Endodermal cell (in vitro differentiated cells): ENCODE measurements around the gene DERL2. TPM values are rescaled to one million over a fixed set of nuclear protein-coding genes. Genes with fewer than 3 reads are reported as not detected.

Experiments used
- DNase-seq: peaks from one replicate; pipeline ENCODE4 v3.0.0-alpha.2; 2017
- H3K27ac ChIP-seq: 2 replicates; pipeline ENCODE4 v1.5.1; 2013; ENCODE audit warnings: mild to moderate bottlenecking, low read depth, low read length, moderate library complexity
- H3K27me3 ChIP-seq: 2 replicates; pipeline ENCODE4 v1.6.1; 2013; ENCODE audit warnings: mild to moderate bottlenecking, low read length, moderate library complexity; ENCODE audit not compliant: insufficient read depth, control insufficient read depth, poor library complexity, severe bottlenecking
- H3K36me3 ChIP-seq: 2 replicates; pipeline ENCODE4 v1.7.0; 2013; ENCODE audit warnings: mild to moderate bottlenecking, low read length, moderate library complexity; ENCODE audit not compliant: control insufficient read depth, insufficient read depth
- H3K4me1 ChIP-seq: one replicate; pipeline ENCODE4 v1.7.0; 2013; ENCODE audit warnings: low read length; ENCODE audit not compliant: control insufficient read depth, insufficient read depth
- H3K4me3 ChIP-seq: 2 replicates; pipeline ENCODE4 v1.5.1; 2013; ENCODE audit warnings: mild to moderate bottlenecking, low read length, moderate library complexity
- H3K9ac ChIP-seq: 2 replicates; pipeline ENCODE4 v1.6.1; 2013; ENCODE audit warnings: mild to moderate bottlenecking, low read length, moderate library complexity; ENCODE audit not compliant: poor library complexity, severe bottlenecking; ENCODE audit errors: extremely low read depth
- H3K9me3 ChIP-seq: 2 replicates; pipeline ENCODE4 v1.6.1; 2013; ENCODE audit warnings: mild to moderate bottlenecking, low read length, moderate library complexity; ENCODE audit not compliant: control insufficient read depth
- H3K27ac Mint-ChIP-seq: 2 replicates; pipeline ENCODE4 v1.8.0; 2020; ENCODE audit warnings: mixed read lengths
- H3K27me3 Mint-ChIP-seq: 2 replicates; pipeline ENCODE4 v1.8.0; 2021; ENCODE audit warnings: mild to moderate bottlenecking, mixed read lengths; ENCODE audit not compliant: insufficient read depth
- H3K36me3 Mint-ChIP-seq: 2 replicates; pipeline ENCODE4 v1.8.0; 2020; ENCODE audit warnings: low read depth, mixed read lengths
- H3K4me1 Mint-ChIP-seq: 2 replicates; pipeline ENCODE4 v1.8.0; 2020; ENCODE audit warnings: mixed read lengths
- H3K4me3 Mint-ChIP-seq: 2 replicates; pipeline ENCODE4 v1.8.0; 2020; ENCODE audit warnings: mild to moderate bottlenecking, moderate library complexity, mixed read lengths
- H3K9me3 Mint-ChIP-seq: 2 replicates; pipeline ENCODE4 v1.8.0; 2020; ENCODE audit warnings: mild to moderate bottlenecking, mixed read lengths
- CTCF ChIP-seq: fragments of 200-600 bp; sonication (generic); conservative IDR thresholded peaks from 2 replicates; pipeline ENCODE4 v1.5.0; 2021; ENCODE audit warnings: antibody characterized with exemption, mild to moderate bottlenecking
- WGBS, 2 experiments: methylation state at CpG; one replicate each; pipeline versions ENCODE4 v1.1.5 to v1.1.7; 2013; ENCODE audit warnings: missing lambda C conversion rate in 2 of 2, mixed read lengths in 1 of 2; ENCODE audit not compliant: insufficient coverage in 1 of 2, insufficient read length in 1 of 2; 5-methylcytosine and 5-hydroxymethylcytosine counted together
- total RNA-seq, 2 donors: library from RNA; stranded (reverse); fragmentation: NEBNext Ultra II Directional in 1 of 2; extraction: Animal tissue kit (Norgen Biotek cat#: 25700) in 1 of 2; gene quantifications; 2 replicates in 1 of 2; 3 replicates in 1 of 2; pipeline ENCODE4 v1.2.1, GENCODE V29; 2021

The DERL2 gene
- total RNA-seq, 2 donors from 2014 or later, result 68.0 to 75.1 TPM

- Histone ChIP-seq H3K9me3 (peaks cover 15% of the 10 kb centered on the region), H3K4me1 (no peaks in the 10 kb centered on the region), H3K27ac (no peak overlapping the region), H3K4me3 (no peak overlapping the region), H3K36me3 (peaks cover 71% of the 10 kb centered on the region), H3K9ac (no peak overlapping the region), H3K27me3 (no peaks in the 10 kb centered on the region)
- Mint-ChIP-seq H3K9me3 (peaks cover 19% of the 10 kb centered on the region), H3K27ac (no peak overlapping the region), H3K36me3 (peaks cover 58% of the 10 kb centered on the region), H3K4me1 (no peaks in the 10 kb centered on the region), H3K4me3 (no peak overlapping the region), H3K27me3 (no peaks in the 10 kb centered on the region)
- no peak for DNase-seq
- WGBS, 2 experiments, result 93 to 100% methylated on average over 2 of the region's 2 CpGs
- TF ChIP-seq CTCF, result no peak
Measured at GRCh38 chr17:5473906-5474305, 12.1 kb downstream of the DERL2 start.

GRCh38 chr17:5472511-5472910, 13.5 kb downstream of the DERL2 start:
- Mint-ChIP-seq H3K27ac (no peak overlapping the region), H3K27me3 (no peaks in the 10 kb centered on the region), H3K4me3 (no peak overlapping the region), H3K9me3 (peaks cover 7% of the 10 kb centered on the region), H3K4me1 (peaks cover 3% of the 10 kb centered on the region), H3K36me3 (peaks cover 44% of the 10 kb centered on the region)
- no peak for TF ChIP-seq CTCF
- Histone ChIP-seq H3K4me1 (no peaks in the 10 kb centered on the region), H3K9ac (no peak overlapping the region), H3K4me3 (no peak overlapping the region), H3K27me3 (no peaks in the 10 kb centered on the region), H3K36me3 (peaks cover 57% of the 10 kb centered on the region), H3K9me3 (peaks cover under 1% of the 10 kb centered on the region), H3K27ac (no peak overlapping the region)
- no peak for DNase-seq
- WGBS, 2 experiments, result 90 to 95% methylated on average over 2 to 3 of the region's 3 CpGs

GRCh38 chr17:5468075-5468473, 17.9 kb downstream of the DERL2 start:
- Mint-ChIP-seq H3K36me3 (peaks cover 16% of the 10 kb centered on the region), H3K27me3 (no peaks in the 10 kb centered on the region), H3K27ac (peak overlapping the region; percentile 83), H3K9me3 (no peaks in the 10 kb centered on the region), H3K4me1 (peaks cover 28% of the 10 kb centered on the region), H3K4me3 (peak overlapping the region; percentile 82)
- no peak for TF ChIP-seq CTCF
- 0 to 1% methylated on average over 10 to 17 of the region's 17 CpGs for WGBS, 2 experiments
- Histone ChIP-seq H3K9ac (peak overlapping the region; percentile 60), H3K9me3 (no peaks in the 10 kb centered on the region), H3K36me3 (peaks cover 20% of the 10 kb centered on the region), H3K4me3 (peak overlapping the region; percentile 94), H3K27me3 (no peaks in the 10 kb centered on the region), H3K4me1 (peaks cover 12% of the 10 kb centered on the region), H3K27ac (peak overlapping the region; percentile 40)
- no peak for DNase-seq
